ENCODE data around the gene NPTN.

DNA sequence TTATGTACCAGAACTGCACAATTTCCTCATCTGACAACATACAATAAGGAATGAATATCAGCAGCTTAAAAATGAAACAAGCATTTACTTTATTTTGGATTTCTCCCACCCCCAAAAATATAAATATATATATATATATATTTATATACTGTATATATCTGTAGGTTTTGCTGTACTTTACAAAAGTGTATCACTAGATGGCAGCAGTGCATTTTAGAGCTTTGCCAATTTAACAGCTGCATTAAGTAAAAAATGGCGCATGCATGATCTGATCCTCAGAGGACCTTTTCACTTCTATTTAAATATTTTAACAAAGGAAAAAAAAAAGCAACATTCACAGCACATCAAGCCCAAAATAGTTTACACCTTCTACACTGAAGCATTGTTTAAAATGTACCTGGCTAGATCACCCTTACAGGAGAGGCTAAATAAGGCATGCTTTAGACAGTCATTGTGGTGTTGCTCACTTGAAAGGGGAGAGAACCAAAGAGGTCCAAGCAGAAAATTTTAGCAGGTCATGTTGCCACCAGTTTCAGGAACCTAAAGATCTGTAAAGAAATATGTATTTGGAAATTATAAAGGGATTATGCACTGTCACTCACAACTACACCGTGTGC is 72.6 kb downstream of the NPTN start:
- TF ChIP-seq POLR2AphosphoS5 (IDR thresholded peaks at IDR 0.05; ENCODE audit: low read depth, low read length), result no peak
- TF ChIP-seq, protein P1, sequence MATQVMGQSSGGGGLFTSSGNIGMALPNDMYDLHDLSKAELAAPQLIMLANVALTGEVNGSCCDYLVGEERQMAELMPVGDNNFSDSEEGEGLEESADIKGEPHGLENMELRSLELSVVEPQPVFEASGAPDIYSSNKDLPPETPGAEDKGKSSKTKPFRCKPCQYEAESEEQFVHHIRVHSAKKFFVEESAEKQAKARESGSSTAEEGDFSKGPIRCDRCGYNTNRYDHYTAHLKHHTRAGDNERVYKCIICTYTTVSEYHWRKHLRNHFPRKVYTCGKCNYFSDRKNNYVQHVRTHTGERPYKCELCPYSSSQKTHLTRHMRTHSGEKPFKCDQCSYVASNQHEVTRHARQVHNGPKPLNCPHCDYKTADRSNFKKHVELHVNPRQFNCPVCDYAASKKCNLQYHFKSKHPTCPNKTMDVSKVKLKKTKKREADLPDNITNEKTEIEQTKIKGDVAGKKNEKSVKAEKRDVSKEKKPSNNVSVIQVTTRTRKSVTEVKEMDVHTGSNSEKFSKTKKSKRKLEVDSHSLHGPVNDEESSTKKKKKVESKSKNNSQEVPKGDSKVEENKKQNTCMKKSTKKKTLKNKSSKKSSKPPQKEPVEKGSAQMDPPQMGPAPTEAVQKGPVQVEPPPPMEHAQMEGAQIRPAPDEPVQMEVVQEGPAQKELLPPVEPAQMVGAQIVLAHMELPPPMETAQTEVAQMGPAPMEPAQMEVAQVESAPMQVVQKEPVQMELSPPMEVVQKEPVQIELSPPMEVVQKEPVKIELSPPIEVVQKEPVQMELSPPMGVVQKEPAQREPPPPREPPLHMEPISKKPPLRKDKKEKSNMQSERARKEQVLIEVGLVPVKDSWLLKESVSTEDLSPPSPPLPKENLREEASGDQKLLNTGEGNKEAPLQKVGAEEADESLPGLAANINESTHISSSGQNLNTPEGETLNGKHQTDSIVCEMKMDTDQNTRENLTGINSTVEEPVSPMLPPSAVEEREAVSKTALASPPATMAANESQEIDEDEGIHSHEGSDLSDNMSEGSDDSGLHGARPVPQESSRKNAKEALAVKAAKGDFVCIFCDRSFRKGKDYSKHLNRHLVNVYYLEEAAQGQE (IDR thresholded peaks at IDR 0.05; ENCODE audit: insufficient read depth in 1 of 2, low read depth in 2 of 2, low read length in 2 of 2), result no peak
